Retinal pigment epithelial cell (primary cell): ENCODE results near the gene MYO1E.

Experiments used
- DNase-seq: peaks from one replicate; pipeline ENCODE4 v3.0.0-alpha.2; 2010; ENCODE audit warnings: low read depth
- H3K4me3 ChIP-seq: 2 replicates; pipeline ENCODE4 v1.5.1; 2011; ENCODE audit warnings: mild to moderate bottlenecking, low read length, control low read depth, moderate library complexity
- CTCF ChIP-seq: conservative IDR thresholded peaks from 2 replicates; pipeline ENCODE4 v1.5.1; 2011; ENCODE audit warnings: low read depth, low read length, control low read depth, inconsistent platforms

The MYO1E gene

GRCh38 chr15:59262316-59262715, 110.4 kb downstream of the MYO1E start:
- no peak for DNase-seq
- H3K4me3 ChIP-seq, result no peak overlapping the region
- no peak for TF ChIP-seq CTCF

- no peak for DNase-seq
- TF ChIP-seq CTCF, result no peak
- no peak overlapping the region for H3K4me3 ChIP-seq
Observed at GRCh38 chr15:59260090-59260489, 112.6 kb downstream of the MYO1E start.

GRCh38 chr15:59259137-59259943, 113.3 kb downstream of the MYO1E start:
- H3K4me3 ChIP-seq, result no peak overlapping the region
- DNase-seq, result no peak
- TF ChIP-seq CTCF, result no peak

- TF ChIP-seq CTCF, result no peak
- H3K4me3 ChIP-seq, result no peak overlapping the region
- DNase-seq, result no peak
Observed at GRCh38 chr15:59258317-59258716, 114.4 kb downstream of the MYO1E start.

- no peak for TF ChIP-seq CTCF
- no peak overlapping the region for H3K4me3 ChIP-seq
- no peak for DNase-seq
Observed at GRCh38 chr15:59257140-59257539, 115.5 kb downstream of the MYO1E start.

GRCh38 chr15:59256482-59256881, 116.2 kb downstream of the MYO1E start:
- DNase-seq, result no peak
- TF ChIP-seq CTCF, result no peak
- H3K4me3 ChIP-seq, result no peak overlapping the region

GRCh38 chr15:59255680-59256336, 116.9 kb downstream of the MYO1E start:
- no peak for TF ChIP-seq CTCF
- no peak for DNase-seq
- H3K4me3 ChIP-seq, result no peak overlapping the region
